Neural cell (in vitro differentiated cells): ENCODE results near the gene CNKSR2. TPM values are rescaled to one million over a fixed set of nuclear protein-coding genes. Genes with fewer than 3 reads are reported as not detected.

ENCODE experiments used
- H2AFZ ChIP-seq: fragments of 200-600, 300-800 bp; sonication (generic), shearing (Covaris generic); 2 replicates; pipeline ENCODE4 v1.6.0; 2014; ENCODE audit warnings: low read depth, mild to moderate bottlenecking, antibody characterized with exemption, low read length, moderate library complexity
- H3F3A ChIP-seq: fragments of 200-600 bp; shearing (Covaris generic); 2 replicates; pipeline ENCODE4 v1.6.1; 2016; ENCODE audit warnings: mild to moderate bottlenecking, moderate library complexity, mixed read lengths, antibody characterized with exemption, low read length; ENCODE audit not compliant: insufficient read depth, poor library complexity, severe bottlenecking
- H3K27ac ChIP-seq: fragments of 200-600, 300-800 bp; sonication (generic), shearing (Covaris generic); 2 replicates; pipeline ENCODE4 v1.5.1; 2014; ENCODE audit warnings: mild to moderate bottlenecking, low read length, moderate library complexity
- H3K27me3 ChIP-seq: fragments of 300-800, 200-600 bp; sonication (generic), shearing (Covaris generic); 2 replicates; pipeline ENCODE4 v1.6.0; 2014; ENCODE audit warnings: mild to moderate bottlenecking, low read depth, low read length, moderate library complexity; ENCODE audit not compliant: insufficient read depth
- H3K36me3 ChIP-seq: fragments of 300-800, 200-600 bp; sonication (generic), shearing (Covaris generic); 2 replicates; pipeline ENCODE4 v1.5.1; 2014; ENCODE audit warnings: mild to moderate bottlenecking, antibody characterized with exemption, low read length, moderate library complexity; ENCODE audit not compliant: insufficient read depth
- H3K4me2 ChIP-seq: fragments of 300-800, 200-600 bp; sonication (generic), shearing (Covaris generic); 2 replicates; pipeline ENCODE4 v1.6.0; 2014; ENCODE audit warnings: mild to moderate bottlenecking, low read length
- H3K4me3 ChIP-seq: fragments of 300-800, 200-600 bp; sonication (generic), shearing (Covaris generic); 2 replicates; pipeline ENCODE4 v1.5.1; 2014; ENCODE audit warnings: mild to moderate bottlenecking, low read length, moderate library complexity
- H3K79me2 ChIP-seq: fragments of 200-600 bp; shearing (Covaris generic); replicated peaks from 2 replicates; pipeline ENCODE4 v1.6.0; 2014; ENCODE audit warnings: mild to moderate bottlenecking, low read length, moderate library complexity; ENCODE audit not compliant: insufficient read depth
- H3K9ac ChIP-seq: fragments of 300-800, 200-600 bp; sonication (generic), shearing (Covaris generic); 2 replicates; pipeline ENCODE4 v1.6.1; 2016; ENCODE audit warnings: mild to moderate bottlenecking, low read length, mixed read lengths
- H3K9me2 ChIP-seq: fragments of 200-600 bp; shearing (Covaris generic); 2 replicates; pipeline ENCODE4 v1.6.1; 2016; ENCODE audit warnings: mild to moderate bottlenecking, low read length, mixed read lengths; ENCODE audit not compliant: insufficient read depth
- H3K9me3 ChIP-seq: fragments of 200-600, 300-800 bp; sonication (generic), shearing (Covaris generic); 2 replicates; pipeline ENCODE4 v1.6.1; 2016; ENCODE audit warnings: mild to moderate bottlenecking, mixed run types, low read length, moderate library complexity, mixed read lengths
- H4K20me1 ChIP-seq: fragments of 200-600 bp; shearing (Covaris generic); 2 replicates; pipeline ENCODE4 v1.6.1; 2016; ENCODE audit warnings: mild to moderate bottlenecking, mixed run types; ENCODE audit not compliant: insufficient read depth
- CTCF ChIP-seq: fragments of 450-650 bp; IDR thresholded peaks from 2 replicates; pipeline ENCODE4 v1.5.1; 2014; ENCODE audit warnings: antibody characterized with exemption, mild to moderate bottlenecking, moderate library complexity; ENCODE audit not compliant: poor library complexity, severe bottlenecking
- EP300 ChIP-seq: fragments of 450-650 bp; conservative IDR thresholded peaks from 2 replicates; pipeline ENCODE4 v1.6.1; 2014; ENCODE audit warnings: antibody characterized with exemption, mild to moderate bottlenecking, moderate library complexity; ENCODE audit not compliant: poor library complexity, severe bottlenecking
- EZH2 ChIP-seq: fragments of 200-600, 300-800 bp; shearing (Covaris generic), sonication (generic); IDR thresholded peaks from 2 replicates; pipeline ENCODE4 v1.6.1; 2014; ENCODE audit warnings: antibody characterized with exemption, low read length, borderline replicate concordance, mild to moderate bottlenecking; ENCODE audit not compliant: insufficient read depth, poor library complexity, severe bottlenecking
- MXI1 ChIP-seq: fragments of 450-650 bp; conservative IDR thresholded peaks from 2 replicates; pipeline ENCODE4 v1.6.1; 2014; ENCODE audit warnings: antibody characterized with exemption, mild to moderate bottlenecking; ENCODE audit not compliant: poor library complexity, severe bottlenecking
- POLR2AphosphoS5 ChIP-seq: IDR thresholded peaks from 2 replicates; pipeline ENCODE4 v1.6.1; 2012
- RAD21 ChIP-seq: fragments of 450-650 bp; conservative IDR thresholded peaks from 2 replicates; pipeline ENCODE4 v1.6.1; 2014; ENCODE audit warnings: antibody characterized with exemption, mild to moderate bottlenecking, moderate library complexity
- REST ChIP-seq: IDR thresholded peaks from 2 replicates; pipeline ENCODE4 v1.6.1; 2012; ENCODE audit warnings: borderline replicate concordance
- SMC3 ChIP-seq: fragments of 450-650 bp; conservative IDR thresholded peaks from 2 replicates; pipeline ENCODE4 v1.6.1; 2014; ENCODE audit warnings: antibody characterized with exemption, mild to moderate bottlenecking, moderate library complexity; ENCODE audit not compliant: poor library complexity
- TAF1 ChIP-seq: IDR thresholded peaks from 2 replicates; pipeline ENCODE4 v1.6.1; 2012; ENCODE audit warnings: low read depth
- polyA plus RNA-seq: library from polyadenylated mRNA; depleted of rRNA; stranded (reverse); fragments of >200 nt; gene quantifications from 2 replicates; pipeline ENCODE4 v1.2.3, GENCODE V29; 2014

Gene CNKSR2
- polyA plus RNA-seq, 1 donor from 2014 or later = 31.1 TPM

- no peaks in the 10 kb centered on the region for H3K9me2 ChIP-seq
- H3K9ac ChIP-seq = no peak overlapping the region
- H4K20me1 ChIP-seq = no peaks in the 10 kb centered on the region
- TF ChIP-seq MXI1 (no peak), CTCF (no peak), SMC3 (no peak), EZH2 (no peak), TAF1 (no peak), RAD21 (no peak), REST (no peak), POLR2AphosphoS5 (no peak), EP300 (no peak)
- no peaks in the 10 kb centered on the region for H3K79me2 ChIP-seq
- H3F3A ChIP-seq = no peaks in the 10 kb centered on the region
- no peak overlapping the region for H2AFZ ChIP-seq
- no peaks in the 10 kb centered on the region for H3K36me3 ChIP-seq
- no peak overlapping the region for H3K4me2 ChIP-seq
- H3K27me3 ChIP-seq = no peaks in the 10 kb centered on the region
- no peak overlapping the region for H3K4me3 ChIP-seq
- no peak overlapping the region for H3K27ac ChIP-seq
- no peaks in the 10 kb centered on the region for H3K9me3 ChIP-seq
Measured at GRCh38 chrX:21698272-21698671, 324.1 kb downstream of the CNKSR2 start.

GRCh38 chrX:21699136-21699535 lies 324.9 kb downstream of the CNKSR2 start:
- TF ChIP-seq RAD21 (no peak), SMC3 (no peak), EP300 (no peak), REST (no peak), MXI1 (no peak), TAF1 (no peak), CTCF (no peak), POLR2AphosphoS5 (no peak), EZH2 (no peak)
- no peak overlapping the region for H2AFZ ChIP-seq
- no peak overlapping the region for H3K4me2 ChIP-seq
- H3K79me2 ChIP-seq = no peaks in the 10 kb centered on the region
- H3K9me2 ChIP-seq = no peaks in the 10 kb centered on the region
- no peaks in the 10 kb centered on the region for H3K9me3 ChIP-seq
- H3K27me3 ChIP-seq = no peaks in the 10 kb centered on the region
- no peak overlapping the region for H3K4me3 ChIP-seq
- H3F3A ChIP-seq = no peaks in the 10 kb centered on the region
- no peak overlapping the region for H3K9ac ChIP-seq
- H4K20me1 ChIP-seq = no peaks in the 10 kb centered on the region
- no peak overlapping the region for H3K27ac ChIP-seq
- no peaks in the 10 kb centered on the region for H3K36me3 ChIP-seq
